ENCODE results near the gene HLX.

HLX gene

GRCh38 chr1:220921498-220921897, 42.3 kb downstream of the HLX start:
- no peak for DNase-seq (ENCODE audit: insufficient read length, low spot score)

GRCh38 chr1:220921971-220922635, 42.9 kb downstream of the HLX start:
- DNase-seq (ENCODE audit: insufficient read length, low spot score) (no peak), FAIRE-seq (no peak)

More at GRCh38 chr1:220921498-220921897, 42.3 kb downstream of the HLX start:
- no peak for FAIRE-seq

- FAIRE-seq (no peak), DNase-seq (ENCODE audit: insufficient read length, low spot score) (no peak)
Observed at GRCh38 chr1:220922951-220923350, 43.7 kb downstream of the HLX start.

GRCh38 chr1:220924331-220924970, 45.2 kb downstream of the HLX start:
- FAIRE-seq (no peak), DNase-seq (ENCODE audit: insufficient read length, low spot score) (no peak)

- no peak for FAIRE-seq
- DNase-seq (ENCODE audit: insufficient read length, low spot score), result no peak
Observed at GRCh38 chr1:220925707-220926106, 46.5 kb downstream of the HLX start.

GRCh38 chr1:220926146-220926545, 46.9 kb downstream of the HLX start:
- DNase-seq (ENCODE audit: insufficient read length, low spot score) (no peak), FAIRE-seq (no peak)

- FAIRE-seq (no peak), DNase-seq (ENCODE audit: insufficient read length, low spot score) (no peak)
Observed at GRCh38 chr1:220927442-220927841, 48.2 kb downstream of the HLX start.

- DNase-seq (ENCODE audit: insufficient read length, low spot score) (no peak), FAIRE-seq (no peak)
Observed at GRCh38 chr1:220928320-220928719, 49.1 kb downstream of the HLX start.

- DNase-seq (ENCODE audit: insufficient read length, low spot score) (no peak), FAIRE-seq (no peak)
Observed at GRCh38 chr1:220928725-220929300, 49.6 kb downstream of the HLX start.

- DNase-seq (ENCODE audit: insufficient read length, low spot score) (no peak), FAIRE-seq (no peak)
Observed at GRCh38 chr1:220929304-220929703, 50.1 kb downstream of the HLX start.

Data from GM19239 (cell line).